ENCODE data around the gene TMX1.

Gene TMX1

DNA sequence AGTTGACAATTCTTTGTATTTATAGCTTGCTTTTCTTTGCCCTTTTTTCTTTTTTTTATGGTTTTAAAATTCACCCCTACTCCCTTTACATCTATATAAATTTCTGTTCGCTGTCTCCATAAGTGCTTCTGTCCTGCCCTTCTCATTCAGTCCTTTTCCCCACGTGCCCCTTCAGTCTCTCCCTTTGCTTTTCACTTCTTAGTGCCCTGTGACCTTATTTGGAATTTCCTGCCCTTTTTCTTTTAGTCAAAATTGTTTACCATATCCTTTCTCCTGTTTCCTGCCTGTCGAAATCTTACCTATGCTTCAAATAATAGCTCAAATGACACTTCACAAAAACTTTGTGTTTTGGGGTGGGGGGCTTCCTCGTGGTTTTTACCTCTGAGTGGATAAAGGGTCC, 6.0 kb downstream of the TMX1 start:
- TF ChIP-seq, protein P1, sequence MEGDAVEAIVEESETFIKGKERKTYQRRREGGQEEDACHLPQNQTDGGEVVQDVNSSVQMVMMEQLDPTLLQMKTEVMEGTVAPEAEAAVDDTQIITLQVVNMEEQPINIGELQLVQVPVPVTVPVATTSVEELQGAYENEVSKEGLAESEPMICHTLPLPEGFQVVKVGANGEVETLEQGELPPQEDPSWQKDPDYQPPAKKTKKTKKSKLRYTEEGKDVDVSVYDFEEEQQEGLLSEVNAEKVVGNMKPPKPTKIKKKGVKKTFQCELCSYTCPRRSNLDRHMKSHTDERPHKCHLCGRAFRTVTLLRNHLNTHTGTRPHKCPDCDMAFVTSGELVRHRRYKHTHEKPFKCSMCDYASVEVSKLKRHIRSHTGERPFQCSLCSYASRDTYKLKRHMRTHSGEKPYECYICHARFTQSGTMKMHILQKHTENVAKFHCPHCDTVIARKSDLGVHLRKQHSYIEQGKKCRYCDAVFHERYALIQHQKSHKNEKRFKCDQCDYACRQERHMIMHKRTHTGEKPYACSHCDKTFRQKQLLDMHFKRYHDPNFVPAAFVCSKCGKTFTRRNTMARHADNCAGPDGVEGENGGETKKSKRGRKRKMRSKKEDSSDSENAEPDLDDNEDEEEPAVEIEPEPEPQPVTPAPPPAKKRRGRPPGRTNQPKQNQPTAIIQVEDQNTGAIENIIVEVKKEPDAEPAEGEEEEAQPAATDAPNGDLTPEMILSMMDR (IDR thresholded peaks at IDR 0.05; ENCODE audit: low read depth, low read length): no peak
- no peak for DNase-seq (ENCODE audit: extremely low read depth, low read depth)

DNA sequence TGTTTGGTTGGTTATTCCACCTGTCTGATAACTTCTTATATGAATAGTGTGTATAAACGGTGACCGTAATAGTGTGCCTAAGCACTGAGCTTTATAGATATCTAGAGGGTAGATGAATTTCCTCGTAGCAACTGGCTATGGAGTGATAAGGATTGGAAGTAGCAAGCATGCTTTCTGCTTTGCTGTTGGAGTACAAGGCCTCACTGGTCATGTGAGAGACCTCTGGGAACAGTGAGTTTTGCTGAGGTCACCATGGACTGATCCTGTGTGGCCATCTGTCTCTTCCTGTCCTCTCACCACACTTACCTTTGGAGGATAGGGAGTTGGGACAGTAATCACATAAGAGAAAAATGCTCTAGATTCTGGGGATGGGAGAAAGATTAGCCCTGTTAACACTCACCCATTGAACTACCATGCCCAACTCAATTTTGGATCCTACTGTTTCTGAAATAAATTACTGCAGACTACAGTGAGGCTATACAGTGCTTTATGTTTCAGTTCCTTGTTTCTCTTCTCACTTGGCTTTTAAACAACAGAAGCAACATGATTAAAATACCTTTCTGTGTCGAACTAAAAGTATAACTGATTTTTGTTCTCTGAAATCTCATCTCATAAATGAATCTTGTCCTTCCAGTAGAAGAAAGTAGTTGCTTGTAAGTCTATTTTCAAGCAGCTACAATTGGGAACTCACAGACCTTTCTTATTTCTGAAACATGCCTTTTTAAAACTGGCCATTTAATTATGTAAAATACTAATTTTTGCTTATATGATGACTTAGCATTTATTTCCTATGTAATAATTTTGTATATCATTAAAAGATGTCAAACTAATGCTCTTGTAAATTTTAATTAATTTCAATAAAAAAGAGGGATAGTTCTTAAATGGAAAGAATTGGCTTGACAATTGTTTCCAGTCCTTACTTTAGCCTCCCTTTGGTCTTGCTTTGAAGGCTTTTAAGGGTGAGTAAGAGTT, 8.3 kb downstream of the TMX1 start:
- DNase-seq (ENCODE audit: extremely low read depth, low read depth): no peak

DNA sequence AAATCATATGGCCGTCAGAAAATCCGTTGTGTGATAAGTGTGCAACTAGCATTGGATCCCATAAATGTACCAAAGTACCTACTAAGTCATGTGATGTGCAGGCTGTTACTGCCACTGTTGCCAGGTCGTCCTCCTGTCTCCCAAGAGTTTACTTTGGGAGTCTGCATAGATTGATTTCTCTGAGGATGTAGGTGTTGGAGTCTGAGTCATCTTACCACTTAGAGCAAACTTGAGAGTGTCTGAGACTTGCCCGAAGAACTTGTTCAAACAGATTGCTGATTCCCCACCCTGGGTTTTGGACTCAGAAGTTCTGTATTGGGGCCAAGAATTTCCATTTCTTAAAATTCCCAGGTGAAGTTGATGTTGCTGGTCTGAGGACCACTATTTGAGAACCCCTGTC, 11.4 kb downstream of the TMX1 start:
- no peak for DNase-seq (ENCODE audit: extremely low read depth, low read depth)
- TF ChIP-seq, protein P1 (IDR thresholded peaks at IDR 0.05; ENCODE audit: low read depth, low read length): no peak

More for the DNA sequence above, 8.3 kb downstream of the TMX1 start:
- TF ChIP-seq, protein P1 (IDR thresholded peaks at IDR 0.05; ENCODE audit: low read depth, low read length): no peak

DNA sequence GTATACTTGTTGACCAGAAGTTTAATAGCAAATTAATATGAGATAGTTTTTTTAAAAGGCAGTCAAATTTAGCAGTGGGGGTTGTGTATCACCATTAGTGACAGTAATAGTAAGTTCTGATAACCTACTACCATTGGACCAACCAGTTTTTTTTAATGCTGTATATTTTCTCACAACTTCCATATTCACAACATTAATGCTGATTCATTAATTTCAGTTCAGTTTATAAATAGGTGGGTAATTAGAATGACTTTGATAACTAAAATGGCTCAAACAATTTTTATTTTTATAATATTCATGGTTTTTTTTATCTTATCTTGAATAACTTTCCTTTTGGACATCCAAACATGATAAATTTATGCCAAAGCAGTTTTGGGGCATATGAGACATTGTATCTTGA, 13.8 kb downstream of the TMX1 start:
- no peak for DNase-seq (ENCODE audit: extremely low read depth, low read depth)
- TF ChIP-seq, protein P1 (IDR thresholded peaks at IDR 0.05; ENCODE audit: low read depth, low read length): no peak

DNA sequence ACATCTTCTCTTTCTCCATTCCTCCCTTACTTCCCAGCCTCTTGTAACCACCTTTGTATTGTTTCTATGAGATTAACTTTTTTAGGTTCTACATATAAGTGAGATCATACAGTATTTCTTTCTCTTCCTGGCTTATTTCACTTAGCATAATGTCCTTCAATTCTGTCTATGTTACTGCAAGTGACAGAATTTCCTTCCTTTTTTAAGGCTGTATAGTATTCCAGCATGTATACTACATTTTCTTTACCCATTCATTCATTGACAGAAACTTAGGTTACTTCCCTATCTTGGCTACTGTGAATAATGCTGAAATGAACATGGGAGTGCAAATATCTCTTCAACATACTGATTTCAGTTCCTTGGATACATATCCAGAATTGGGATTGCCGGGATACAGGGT, 18.2 kb downstream of the TMX1 start:
- TF ChIP-seq, protein P1 (IDR thresholded peaks at IDR 0.05; ENCODE audit: low read depth, low read length): no peak
- no peak for DNase-seq (ENCODE audit: extremely low read depth, low read depth)

DNA sequence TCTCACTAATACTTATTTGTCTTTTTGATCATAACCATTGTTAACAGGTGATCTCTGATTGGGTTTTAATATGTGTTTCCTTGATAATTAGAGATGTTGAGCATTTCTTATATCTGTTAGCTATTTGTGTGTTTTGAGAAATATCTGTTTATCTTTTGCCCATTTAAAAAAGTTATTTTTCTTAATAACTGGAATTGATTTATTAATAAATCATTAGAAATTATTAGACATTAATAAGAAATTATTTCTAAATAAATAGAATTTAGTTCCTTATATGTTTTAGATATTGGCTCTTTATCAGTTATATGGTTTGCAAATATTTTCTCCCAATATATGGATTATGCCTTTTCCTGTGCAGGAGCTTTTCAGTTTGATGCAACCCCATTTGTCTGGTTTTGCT, 18.7 kb downstream of the TMX1 start:
- TF ChIP-seq, protein P1 (IDR thresholded peaks at IDR 0.05; ENCODE audit: low read depth, low read length): no peak
- no peak for DNase-seq (ENCODE audit: extremely low read depth, low read depth)

DNA sequence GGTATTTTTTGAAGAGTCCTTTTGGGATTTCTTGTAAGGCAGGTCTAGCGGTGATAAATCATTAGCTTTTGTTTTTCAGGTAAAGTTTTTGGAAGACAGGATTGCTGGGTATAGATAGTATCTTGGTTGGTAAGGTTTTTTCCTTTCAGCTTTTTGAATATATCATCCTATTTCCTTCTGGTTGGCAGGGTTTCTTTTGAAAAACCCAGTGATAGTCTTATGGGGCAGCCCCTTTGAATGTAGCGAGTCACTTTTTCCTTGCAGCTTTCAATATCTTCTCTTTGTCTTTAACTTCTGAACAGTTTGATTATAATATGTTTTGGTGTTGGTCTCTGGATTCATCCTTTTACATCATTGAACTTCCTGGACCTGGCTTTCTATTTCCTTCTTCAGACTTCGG, 20.2 kb downstream of the TMX1 start:
- TF ChIP-seq, protein P1 (IDR thresholded peaks at IDR 0.05; ENCODE audit: low read depth, low read length): no peak
- no peak for DNase-seq (ENCODE audit: extremely low read depth, low read depth)

Data from AG09319 (cell line).